Activated CD4-positive, alpha-beta T cell treated with anti-CD3 and anti-CD28 coated beads, Interleukin-2, amount 50 U/mL, for 16 hours (primary cell): ENCODE data around the gene EFEMP1.

ENCODE experiments used
- DNase-seq: peaks from one replicate; pipeline ENCODE4 v3.0.0-alpha.2; 2020

Gene EFEMP1

GRCh38 chr2:55824551-55825096, 99.0 kb downstream of the EFEMP1 start:
- no peak for DNase-seq
